Stomach smooth muscle (tissue), 2 donors: ENCODE results near the gene ICOS.

Experiments
- H3K27ac ChIP-seq: one replicate; pipeline ENCODE4 v1.7.0; 2013; ENCODE audit warnings: mild to moderate bottlenecking, low read length, inconsistent platforms
- H3K27me3 ChIP-seq, 2 donors: one replicate each; pipeline ENCODE4 v1.7.0; 2013; ENCODE audit warnings: low read length in 2 of 2; ENCODE audit not compliant: insufficient read depth in 2 of 2, control insufficient read depth in 1 of 2
- H3K36me3 ChIP-seq, 2 donors: one replicate each; pipeline ENCODE4 v1.7.0; 2013; ENCODE audit warnings: low read length in 2 of 2; ENCODE audit not compliant: control insufficient read depth in 2 of 2, insufficient read depth in 2 of 2
- H3K4me1 ChIP-seq: one replicate; pipeline ENCODE4 v1.7.0; 2013; ENCODE audit warnings: low read length; ENCODE audit not compliant: control insufficient read depth, insufficient read depth
- H3K4me3 ChIP-seq, 2 donors: one replicate each; pipeline ENCODE4 v1.7.0; 2013; ENCODE audit warnings: low read length in 2 of 2
- H3K9ac ChIP-seq, 2 donors: one replicate each; pipeline ENCODE4 v1.7.0; 2013; ENCODE audit warnings: low read length in 2 of 2, mild to moderate bottlenecking in 1 of 2
- H3K9me3 ChIP-seq, 2 donors: one replicate each; pipeline ENCODE4 v1.7.0; 2013; ENCODE audit warnings: low read length in 2 of 2; ENCODE audit not compliant: control insufficient read depth in 2 of 2
- donor health status: healthy.
- donor health status: Pancreatic carcinoma.

ICOS gene

DNA sequence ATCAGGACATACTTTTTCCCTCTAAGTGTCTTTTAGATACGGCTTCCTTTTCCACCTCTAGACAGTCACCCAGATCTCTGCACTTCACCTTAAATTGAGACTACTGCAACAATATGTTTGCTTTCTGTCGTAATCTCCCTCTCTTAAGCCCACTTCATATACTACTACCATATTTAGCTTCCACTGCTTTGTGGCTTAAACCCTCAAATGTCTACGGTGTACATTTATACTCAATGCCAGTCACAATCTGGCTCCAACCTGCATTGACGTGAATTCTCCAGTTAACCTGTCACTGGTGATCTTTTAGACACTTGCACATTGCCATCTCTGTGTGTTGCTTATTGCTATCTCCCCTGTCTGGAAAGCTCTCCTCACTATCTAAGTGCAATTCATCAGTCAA, 56.4 kb downstream of the ICOS start:
- H3K27ac ChIP-seq = no peak overlapping the region
- H3K4me3 ChIP-seq = no peak overlapping the region
- H3K27me3 ChIP-seq = no peaks in the 10 kb centered on the region
- no peaks in the 10 kb centered on the region for H3K36me3 ChIP-seq
- no peaks in the 10 kb centered on the region for H3K4me1 ChIP-seq
- no peaks in the 10 kb centered on the region for H3K9me3 ChIP-seq
- H3K9ac ChIP-seq = no peak overlapping the region

DNA sequence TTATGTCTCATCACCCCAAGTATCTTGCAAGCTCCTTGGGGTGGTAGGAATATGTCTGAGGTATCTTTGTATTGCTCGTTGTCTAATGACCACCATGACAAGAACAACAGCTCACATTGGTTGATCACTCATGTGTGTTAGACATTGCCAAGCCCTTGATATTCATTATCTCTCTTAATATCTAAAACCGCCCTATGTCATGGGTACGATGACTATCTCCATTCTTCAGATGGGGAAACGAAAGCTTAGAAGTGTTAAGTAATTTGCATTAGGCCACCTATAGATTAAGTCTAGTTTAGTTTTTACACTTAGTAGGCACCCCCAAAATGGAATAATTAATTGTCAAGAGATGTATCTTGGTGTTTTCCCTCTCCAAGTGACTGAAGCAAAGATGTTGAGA, 57.0 kb downstream of the ICOS start:
- Histone ChIP-seq H3K27me3 (no peaks in the 10 kb centered on the region), H3K9me3 (no peaks in the 10 kb centered on the region), H3K27ac (no peak overlapping the region), H3K9ac (no peak overlapping the region), H3K36me3 (no peaks in the 10 kb centered on the region), H3K4me1 (no peaks in the 10 kb centered on the region), H3K4me3 (no peak overlapping the region)

DNA sequence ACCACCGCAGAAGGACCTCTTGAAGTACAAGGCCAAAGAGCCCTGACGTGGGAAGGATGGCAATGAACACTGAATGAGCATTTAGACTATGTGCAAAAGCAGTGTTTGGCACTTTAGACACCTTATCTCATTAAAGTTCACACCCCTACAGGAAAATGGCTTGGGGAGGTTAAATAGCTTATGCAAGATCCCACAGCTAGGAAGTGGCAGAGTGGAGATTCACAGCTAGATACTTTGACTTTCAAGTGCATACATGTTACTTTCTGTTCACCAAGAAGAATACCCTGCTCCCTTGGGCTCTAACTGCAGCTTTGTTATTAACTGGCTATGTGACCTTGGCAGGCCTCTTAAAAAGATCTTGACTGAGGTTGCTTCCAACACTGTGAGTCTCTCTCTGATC, 58.2 kb downstream of the ICOS start:
- H3K36me3 ChIP-seq = no peaks in the 10 kb centered on the region
- H3K4me1 ChIP-seq = no peaks in the 10 kb centered on the region
- H3K4me3 ChIP-seq = no peak overlapping the region
- H3K9ac ChIP-seq = no peak overlapping the region
- no peaks in the 10 kb centered on the region for H3K9me3 ChIP-seq
- no peak overlapping the region for H3K27ac ChIP-seq
- no peaks in the 10 kb centered on the region for H3K27me3 ChIP-seq

DNA sequence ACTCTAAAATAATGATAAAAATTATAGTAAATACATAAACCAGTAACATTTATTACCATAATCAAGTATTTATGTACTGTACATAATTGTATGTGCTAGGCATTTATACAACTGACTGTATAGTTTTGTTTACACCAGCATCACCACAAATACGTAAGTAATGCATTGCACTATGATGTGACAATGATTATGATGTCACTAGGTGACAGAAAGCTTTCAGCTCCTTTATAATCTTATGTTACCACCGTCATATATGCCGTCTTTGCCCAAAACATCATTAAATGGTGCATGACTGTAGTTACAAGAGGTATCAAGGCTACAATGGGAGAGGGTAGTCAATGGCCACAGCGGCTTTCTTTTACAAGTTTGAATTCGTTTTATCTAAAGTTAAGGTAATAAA, 60.1 kb downstream of the ICOS start:
- H3K4me3 ChIP-seq = no peak overlapping the region
- H3K27ac ChIP-seq = no peak overlapping the region
- no peaks in the 10 kb centered on the region for H3K4me1 ChIP-seq
- no peaks in the 10 kb centered on the region for H3K27me3 ChIP-seq
- no peaks in the 10 kb centered on the region for H3K9me3 ChIP-seq
- no peak overlapping the region for H3K9ac ChIP-seq
- H3K36me3 ChIP-seq = no peaks in the 10 kb centered on the region

DNA sequence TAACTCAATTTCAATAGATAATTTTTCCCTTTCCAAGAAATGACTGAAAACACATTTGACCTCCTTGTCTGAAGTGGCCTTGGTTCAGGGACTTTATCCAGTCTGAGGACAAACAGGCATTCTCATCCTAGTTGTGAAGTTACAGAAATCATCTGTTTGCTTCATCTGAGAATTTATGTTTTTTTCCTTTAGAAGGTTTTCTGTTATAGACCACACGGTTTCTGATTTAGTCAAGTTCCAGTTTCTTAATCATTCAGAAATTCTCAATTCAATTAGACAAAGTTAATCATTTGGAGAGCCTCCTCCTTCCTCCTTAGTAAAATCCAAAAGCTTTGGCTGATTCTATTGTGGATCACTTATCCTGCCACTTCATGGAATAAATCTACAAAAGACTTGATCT, 60.9 kb downstream of the ICOS start:
- H3K9ac ChIP-seq = no peak overlapping the region
- no peaks in the 10 kb centered on the region for H3K27me3 ChIP-seq
- H3K36me3 ChIP-seq = no peaks in the 10 kb centered on the region
- no peaks in the 10 kb centered on the region for H3K4me1 ChIP-seq
- H3K9me3 ChIP-seq = no peaks in the 10 kb centered on the region
- no peak overlapping the region for H3K4me3 ChIP-seq
- H3K27ac ChIP-seq = no peak overlapping the region

DNA sequence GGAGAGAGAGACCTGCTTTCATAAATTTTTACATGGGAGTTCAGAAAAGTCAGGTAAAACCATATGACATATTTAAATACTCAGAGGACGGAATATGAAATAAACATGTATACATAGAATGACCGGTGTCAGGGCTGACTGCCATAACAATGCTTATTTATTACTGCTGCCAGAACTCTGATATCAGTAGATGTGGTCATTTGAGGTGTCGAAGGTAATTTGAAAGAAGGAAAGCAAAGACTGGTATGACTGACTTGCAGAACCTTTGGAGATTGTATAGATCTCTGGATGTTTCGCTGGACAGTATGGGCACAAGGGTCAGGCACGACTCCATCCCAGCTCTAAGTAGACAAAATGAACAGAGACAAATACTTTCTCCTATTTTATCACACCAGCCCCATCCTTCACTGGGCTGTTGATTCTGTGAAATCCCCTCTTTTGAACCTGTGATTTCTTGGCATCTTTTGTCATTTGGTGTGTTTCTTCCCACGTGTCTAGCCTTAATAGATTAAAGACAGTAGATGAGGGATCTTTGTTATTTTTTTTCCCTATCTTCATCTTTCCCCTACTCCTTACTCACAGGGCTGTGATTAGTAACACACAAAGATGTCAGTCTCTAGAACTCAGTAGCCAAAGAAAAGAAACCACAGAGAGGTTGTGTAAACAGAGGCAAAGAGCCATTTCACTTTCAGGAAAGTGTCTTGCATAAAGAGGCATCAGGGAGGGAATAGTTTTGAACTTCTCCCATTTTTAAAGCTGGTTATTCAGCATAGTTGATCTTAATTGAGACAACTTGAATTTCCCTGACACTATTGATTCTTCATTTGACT, 61.6 kb downstream of the ICOS start:
- Histone ChIP-seq H3K27me3 (no peaks in the 10 kb centered on the region), H3K9ac (no peak overlapping the region), H3K4me1 (no peaks in the 10 kb centered on the region), H3K9me3 (no peaks in the 10 kb centered on the region), H3K36me3 (no peaks in the 10 kb centered on the region), H3K4me3 (no peak overlapping the region), H3K27ac (no peak overlapping the region)

DNA sequence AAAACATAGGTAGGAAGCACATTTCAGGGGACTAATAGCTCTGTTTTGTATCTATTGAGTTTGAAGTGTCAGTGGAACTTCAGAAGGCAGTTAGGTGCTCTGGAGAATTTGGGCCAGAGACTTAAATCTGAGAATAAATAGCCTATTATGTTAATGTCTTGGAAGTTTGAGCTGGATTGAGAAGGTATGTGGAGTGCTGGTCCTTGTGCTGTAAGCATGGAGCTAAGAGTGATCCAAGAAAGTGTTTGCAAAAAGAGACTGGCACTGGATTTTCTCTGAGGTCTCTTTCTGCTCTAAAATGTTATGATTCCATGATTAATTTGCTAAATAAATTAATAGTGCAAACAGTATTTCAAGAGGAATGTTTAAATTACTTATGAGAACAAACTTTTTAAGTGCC, 63.3 kb downstream of the ICOS start:
- H3K9me3 ChIP-seq = no peaks in the 10 kb centered on the region
- H3K4me1 ChIP-seq = no peaks in the 10 kb centered on the region
- H3K27ac ChIP-seq = no peak overlapping the region
- no peaks in the 10 kb centered on the region for H3K27me3 ChIP-seq
- no peak overlapping the region for H3K4me3 ChIP-seq
- H3K9ac ChIP-seq = no peak overlapping the region
- H3K36me3 ChIP-seq = no peaks in the 10 kb centered on the region

DNA sequence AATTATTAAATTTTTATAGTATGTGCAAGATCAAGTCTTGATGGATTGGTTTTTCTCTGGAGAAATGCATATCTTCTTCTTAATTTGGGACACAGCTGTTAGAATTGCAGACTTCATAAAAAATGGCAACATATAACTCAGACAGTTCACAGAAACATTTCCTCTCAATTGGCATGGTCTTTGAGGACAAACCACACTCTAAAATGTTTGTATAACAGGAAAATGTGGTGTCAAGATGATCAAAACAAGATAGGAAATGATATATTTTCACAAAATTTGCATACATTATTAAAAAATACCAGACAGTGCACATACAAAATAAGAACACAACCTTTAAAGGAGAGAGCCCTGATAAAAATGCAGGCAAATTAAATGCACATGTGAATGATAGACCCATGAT, 63.9 kb downstream of the ICOS start:
- Histone ChIP-seq H3K4me3 (no peak overlapping the region), H3K27me3 (no peaks in the 10 kb centered on the region), H3K4me1 (no peaks in the 10 kb centered on the region), H3K9me3 (no peaks in the 10 kb centered on the region), H3K9ac (no peak overlapping the region), H3K36me3 (no peaks in the 10 kb centered on the region), H3K27ac (no peak overlapping the region)

DNA sequence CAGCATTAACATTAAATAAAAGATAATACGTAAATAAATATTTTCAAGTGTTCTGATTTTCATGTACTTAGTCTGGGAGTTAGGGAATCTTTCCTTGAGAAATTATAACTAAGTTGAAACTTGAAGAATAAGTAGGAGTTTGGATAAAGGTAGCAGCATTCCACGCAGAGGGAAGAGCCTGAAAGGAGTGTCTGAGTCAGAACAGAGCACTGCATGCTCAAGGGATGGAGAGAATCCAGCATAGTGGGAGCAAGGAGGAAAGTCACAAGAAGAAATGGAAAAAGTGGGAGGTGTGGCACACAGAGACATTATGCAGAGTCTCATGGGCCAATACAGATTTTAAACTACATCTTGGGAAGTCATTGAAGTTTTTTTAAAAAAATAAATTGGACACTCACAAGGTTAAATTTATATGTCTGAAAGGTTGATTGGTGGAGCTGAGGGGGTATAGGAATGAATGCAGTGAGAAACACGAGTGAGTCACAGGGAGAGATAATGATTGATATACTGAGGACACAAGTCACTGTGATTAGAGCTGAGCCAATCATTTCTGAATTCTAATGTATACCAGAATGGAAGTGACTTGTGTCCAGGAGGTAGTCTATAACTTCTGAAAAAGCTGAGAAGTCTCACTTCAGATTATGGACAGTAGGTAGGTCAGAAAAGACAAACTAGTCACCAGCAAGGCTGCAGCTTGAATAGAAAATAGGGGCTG, 66.9 kb downstream of the ICOS start:
- H3K27ac ChIP-seq = no peak overlapping the region
- H3K27me3 ChIP-seq = no peaks in the 10 kb centered on the region
- no peaks in the 10 kb centered on the region for H3K4me1 ChIP-seq
- H3K4me3 ChIP-seq = no peak overlapping the region
- no peaks in the 10 kb centered on the region for H3K36me3 ChIP-seq
- no peaks in the 10 kb centered on the region for H3K9me3 ChIP-seq
- H3K9ac ChIP-seq = no peak overlapping the region

DNA sequence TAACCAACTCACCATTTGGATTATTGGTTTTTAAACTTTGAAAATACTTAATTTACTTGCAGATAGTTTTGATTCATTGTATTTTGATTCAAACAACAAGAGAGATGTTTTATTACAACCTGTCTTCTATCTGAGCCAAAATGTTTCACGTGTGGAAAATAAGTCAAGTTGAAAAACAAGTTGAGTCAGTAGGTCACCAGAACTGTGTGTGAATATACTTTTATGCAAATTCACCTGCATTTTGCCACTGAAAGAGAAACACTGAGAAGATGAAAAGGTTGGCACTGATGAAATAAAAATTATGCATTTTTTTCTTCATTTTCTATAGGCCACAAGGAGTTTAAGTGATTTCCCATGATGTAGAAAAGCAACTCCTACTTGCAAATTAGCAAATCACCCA, 68.3 kb downstream of the ICOS start:
- Histone ChIP-seq H3K9ac (no peak overlapping the region), H3K27me3 (no peaks in the 10 kb centered on the region), H3K27ac (no peak overlapping the region), H3K36me3 (no peaks in the 10 kb centered on the region), H3K9me3 (no peaks in the 10 kb centered on the region), H3K4me3 (no peak overlapping the region), H3K4me1 (no peaks in the 10 kb centered on the region)
